HUES48 (cell line): Measurements from ENCODE around the gene LRRK2.
"Not testable (repeated sequence)": the region's sequence is repeated elsewhere in the genome, so short reads cannot be mapped to it uniquely, and the experiment has no call there.

Source experiments
- H3K27ac ChIP-seq: one replicate; pipeline ENCODE4 v1.7.0; 2013; ENCODE audit warnings: low read depth, low read length, inconsistent platforms
- H3K27me3 ChIP-seq: 2 replicates; pipeline ENCODE4 v1.6.1; 2013; ENCODE audit warnings: mild to moderate bottlenecking, low read length; ENCODE audit not compliant: control insufficient read depth, insufficient read depth
- H3K36me3 ChIP-seq: 2 replicates; pipeline ENCODE4 v1.6.1; 2013; ENCODE audit warnings: low read length; ENCODE audit not compliant: control insufficient read depth, insufficient read depth
- H3K4me1 ChIP-seq: 2 replicates; pipeline ENCODE4 v1.6.1; 2013; ENCODE audit warnings: mild to moderate bottlenecking, low read length; ENCODE audit not compliant: control insufficient read depth, insufficient read depth
- H3K4me3 ChIP-seq: 2 replicates; pipeline ENCODE4 v1.5.1; 2013; ENCODE audit warnings: mild to moderate bottlenecking, low read depth, low read length
- H3K9ac ChIP-seq: 2 replicates; pipeline ENCODE4 v1.6.1; 2013; ENCODE audit warnings: mild to moderate bottlenecking, low read depth, low read length, moderate library complexity
- H3K9me3 ChIP-seq: 2 replicates; pipeline ENCODE4 v1.6.1; 2013; ENCODE audit warnings: low read length; ENCODE audit not compliant: control insufficient read depth, insufficient read depth

The LRRK2 gene

DNA sequence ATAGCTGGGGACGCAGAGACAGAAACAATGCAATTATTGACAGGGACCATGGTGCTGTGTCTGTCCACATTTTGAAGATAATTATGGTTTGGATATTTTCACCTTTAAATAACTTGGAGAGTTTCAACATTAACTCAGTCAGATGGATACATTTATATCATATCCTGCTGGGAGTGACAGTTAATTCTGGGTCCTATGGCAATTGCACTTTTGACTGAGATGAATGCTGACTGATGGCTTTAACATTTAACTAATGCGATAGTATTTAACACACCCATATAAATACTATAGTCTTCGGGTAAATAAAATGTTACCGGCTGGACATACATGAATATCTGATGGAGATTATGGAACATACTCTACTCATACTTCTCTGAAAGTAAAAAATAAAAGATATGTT lies 118.3 kb downstream of the LRRK2 start:
- H3K27ac ChIP-seq, result no peak overlapping the region
- no peaks in the 10 kb centered on the region for H3K9me3 ChIP-seq
- H3K36me3 ChIP-seq, result no peaks in the 10 kb centered on the region
- H3K4me3 ChIP-seq, result no peak overlapping the region
- no peaks in the 10 kb centered on the region for H3K27me3 ChIP-seq
- H3K9ac ChIP-seq, result no peak overlapping the region
- H3K4me1 ChIP-seq, result no peaks in the 10 kb centered on the region

DNA sequence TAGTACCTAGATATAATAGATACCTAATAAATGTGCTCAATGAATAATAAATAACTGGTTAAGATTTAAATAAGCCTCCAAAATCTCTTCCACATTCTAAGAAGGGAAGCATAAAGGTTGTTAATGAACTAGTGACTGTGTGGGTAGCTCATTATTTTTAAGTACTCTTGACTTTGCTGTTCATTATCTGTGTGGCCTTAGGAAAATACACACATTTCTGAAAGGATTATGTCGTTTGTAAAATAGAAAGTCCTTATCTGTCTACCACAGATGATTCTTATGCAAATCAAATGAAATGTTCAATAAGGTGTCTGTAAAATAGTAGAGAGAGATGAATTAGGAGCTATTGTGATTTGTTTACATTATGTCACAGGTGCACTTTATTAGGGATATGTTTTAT lies 119.5 kb downstream of the LRRK2 start:
- Histone ChIP-seq H3K27ac (no peak overlapping the region), H3K4me1 (no peaks in the 10 kb centered on the region), H3K9me3 (no peaks in the 10 kb centered on the region), H3K9ac (no peak overlapping the region), H3K27me3 (no peaks in the 10 kb centered on the region), H3K4me3 (no peak overlapping the region), H3K36me3 (no peaks in the 10 kb centered on the region)

DNA sequence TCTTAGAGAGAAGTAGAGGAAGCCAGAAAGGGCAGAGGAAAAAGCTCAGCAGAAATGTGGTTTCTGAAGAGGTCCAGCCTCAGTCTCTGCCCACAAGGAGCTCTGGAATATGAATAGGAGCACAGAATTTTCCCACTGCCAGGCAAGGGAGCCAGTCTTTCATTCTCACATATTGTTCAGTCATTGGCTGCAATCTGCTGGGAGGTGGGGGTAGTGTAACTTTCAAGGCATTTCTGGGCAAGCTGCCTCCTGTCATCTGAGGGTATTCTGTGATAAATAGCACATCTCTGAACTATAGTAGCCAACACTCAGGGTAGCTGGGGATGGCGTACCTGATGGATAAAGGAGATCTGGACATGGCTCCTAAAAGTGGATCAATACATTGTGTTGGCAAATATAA lies 127.2 kb downstream of the LRRK2 start:
- Histone ChIP-seq H3K4me1 (no peaks in the 10 kb centered on the region), H3K27me3 (no peaks in the 10 kb centered on the region), H3K9ac (no peak overlapping the region), H3K27ac (no peak overlapping the region), H3K36me3 (no peaks in the 10 kb centered on the region), H3K4me3 (no peak overlapping the region; the same call in 1 of the 2 replicates), H3K9me3 (peaks cover 9% of the 10 kb centered on the region; the same call in 1 of the 2 replicates)

DNA sequence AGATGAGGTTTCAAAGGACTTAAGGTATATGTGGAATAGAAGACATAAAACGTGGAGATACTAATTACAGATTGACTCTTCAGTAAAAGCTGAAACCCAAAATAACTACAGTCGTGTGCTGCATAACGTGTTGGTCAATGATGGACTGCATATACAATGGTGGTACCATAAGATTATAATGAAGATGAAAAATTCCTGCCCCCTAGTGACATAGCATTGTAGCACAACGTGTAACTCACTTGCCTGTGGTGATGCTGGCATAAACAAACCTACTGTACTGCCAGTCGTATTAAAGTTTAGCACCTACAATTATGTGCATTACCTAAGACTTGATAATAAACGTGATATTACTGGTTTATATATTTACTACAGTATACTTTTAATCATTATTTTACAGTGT lies 150.3 kb downstream of the LRRK2 start:
- H3K9me3 ChIP-seq, result no peaks in the 10 kb centered on the region
- no peaks in the 10 kb centered on the region for H3K36me3 ChIP-seq
- H3K27me3 ChIP-seq, result no peaks in the 10 kb centered on the region
- no peak overlapping the region for H3K27ac ChIP-seq
- no peak overlapping the region for H3K9ac ChIP-seq
- H3K4me3 ChIP-seq, result no peak overlapping the region
- no peaks in the 10 kb centered on the region for H3K4me1 ChIP-seq

DNA sequence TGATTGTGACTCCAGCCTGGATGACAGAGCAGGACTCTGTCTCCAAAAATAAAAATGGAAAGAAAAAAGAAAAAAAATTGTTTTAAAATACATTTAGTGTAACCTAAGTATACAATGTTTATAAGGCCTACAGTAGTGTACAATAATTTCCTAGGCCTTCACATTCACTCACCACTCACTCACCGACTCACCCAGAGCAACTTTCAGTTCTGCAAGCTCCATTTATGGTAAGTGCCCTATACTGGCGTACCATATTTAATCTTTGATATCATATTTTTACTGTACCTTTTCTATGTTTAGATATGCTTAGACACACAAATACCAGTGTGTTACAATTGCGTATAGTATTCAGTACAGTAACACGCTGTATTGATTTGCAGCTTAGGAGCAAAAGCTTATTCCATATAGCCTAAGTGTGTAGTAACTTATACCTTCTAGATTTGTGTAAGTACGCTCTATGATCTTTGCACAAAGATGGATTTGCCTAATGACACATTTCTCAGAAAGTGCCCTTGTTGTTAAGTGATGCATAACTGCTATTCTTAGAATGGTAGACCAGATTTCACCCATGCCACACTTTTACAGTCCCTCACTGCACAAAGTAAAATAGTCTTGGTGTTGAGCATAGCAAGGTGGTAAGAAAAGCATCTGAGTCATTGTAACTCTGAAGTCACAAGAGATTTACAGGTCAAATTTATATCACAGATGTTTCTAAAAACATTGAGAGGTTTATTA lies 151.9 kb downstream of the LRRK2 start:
- H3K36me3 ChIP-seq, result no peaks in the 10 kb centered on the region
- no peak overlapping the region for H3K9ac ChIP-seq
- no peak overlapping the region for H3K27ac ChIP-seq
- H3K27me3 ChIP-seq, result no peaks in the 10 kb centered on the region
- no peaks in the 10 kb centered on the region for H3K9me3 ChIP-seq
- no peaks in the 10 kb centered on the region for H3K4me1 ChIP-seq
- no peak overlapping the region for H3K4me3 ChIP-seq

DNA sequence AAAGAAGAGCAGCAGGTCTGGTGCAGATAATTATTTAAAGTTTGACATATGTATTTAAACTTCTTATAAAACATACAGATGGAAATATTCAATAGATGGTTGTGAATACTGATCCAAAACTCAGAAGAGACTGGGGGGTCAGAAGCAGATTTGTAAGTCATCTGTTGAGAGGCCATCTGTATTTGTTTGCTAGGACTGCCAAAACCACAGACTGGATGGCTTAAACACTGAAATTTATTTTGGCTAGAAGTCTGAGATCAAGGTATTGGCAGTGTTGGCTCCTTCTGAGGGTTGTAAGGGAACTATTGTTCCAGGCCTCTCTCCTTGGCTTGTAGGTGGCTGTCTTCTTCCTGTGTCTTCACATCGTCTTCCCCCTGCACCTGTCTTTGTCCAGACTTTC lies 153.9 kb downstream of the LRRK2 start:
- Histone ChIP-seq H3K4me1 (peaks cover 4% of the 10 kb centered on the region; the same call in 1 of the 2 replicates), H3K9ac (no peak overlapping the region), H3K36me3 (no peaks in the 10 kb centered on the region), H3K27me3 (no peaks in the 10 kb centered on the region), H3K27ac (no peak overlapping the region), H3K4me3 (no peak overlapping the region), H3K9me3 (no peaks in the 10 kb centered on the region)

DNA sequence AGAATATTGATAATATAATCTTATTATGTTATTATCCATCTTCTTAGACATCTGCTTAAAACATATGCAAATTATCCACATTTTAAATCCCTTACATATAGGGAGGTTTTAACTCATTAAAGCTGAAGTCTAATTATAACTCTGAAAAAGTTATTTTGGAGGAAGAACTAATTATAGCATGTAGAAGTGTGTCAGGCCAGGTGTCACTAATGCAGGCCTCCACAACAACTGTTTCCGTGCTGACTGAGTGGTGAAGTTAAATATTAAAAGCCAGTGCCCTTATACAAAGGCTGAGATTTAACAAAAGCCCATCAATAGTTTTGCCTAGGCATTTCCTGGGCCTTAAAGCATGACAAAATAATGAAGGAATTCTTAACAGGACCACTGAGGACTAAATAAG lies 157.4 kb downstream of the LRRK2 start:
- H3K27ac ChIP-seq, result no peak overlapping the region
- H3K36me3 ChIP-seq, result no peaks in the 10 kb centered on the region
- no peak overlapping the region for H3K9ac ChIP-seq
- H3K4me1 ChIP-seq, result peaks cover 4% of the 10 kb centered on the region; the same call in 1 of the 2 replicates
- H3K9me3 ChIP-seq, result no peaks in the 10 kb centered on the region
- H3K4me3 ChIP-seq, result no peak overlapping the region
- H3K27me3 ChIP-seq, result no peaks in the 10 kb centered on the region

DNA sequence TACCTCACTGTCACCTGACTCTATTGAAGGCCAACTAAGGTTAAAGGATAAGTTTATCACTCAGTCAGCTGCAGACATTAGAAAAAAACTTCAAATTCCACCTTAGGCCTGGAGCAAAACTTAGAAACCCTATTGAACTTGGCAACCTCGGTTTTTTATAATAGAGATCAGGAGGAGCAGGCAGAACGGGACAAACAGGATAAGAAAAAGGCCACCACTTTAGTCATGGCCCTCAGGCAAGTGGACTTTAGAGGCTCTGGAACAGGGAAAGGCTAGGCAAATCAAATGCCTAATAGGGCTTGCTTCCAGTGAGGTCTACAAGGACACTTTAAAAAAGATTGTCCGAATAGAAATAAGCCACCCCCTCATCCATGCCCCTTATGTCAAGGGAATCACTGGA lies 162.5 kb downstream of the LRRK2 start:
- not testable (repeated sequence) for H3K36me3 ChIP-seq, H3K27ac ChIP-seq, H3K27me3 ChIP-seq, H3K9ac ChIP-seq, H3K4me3 ChIP-seq, H3K9me3 ChIP-seq, H3K4me1 ChIP-seq

DNA sequence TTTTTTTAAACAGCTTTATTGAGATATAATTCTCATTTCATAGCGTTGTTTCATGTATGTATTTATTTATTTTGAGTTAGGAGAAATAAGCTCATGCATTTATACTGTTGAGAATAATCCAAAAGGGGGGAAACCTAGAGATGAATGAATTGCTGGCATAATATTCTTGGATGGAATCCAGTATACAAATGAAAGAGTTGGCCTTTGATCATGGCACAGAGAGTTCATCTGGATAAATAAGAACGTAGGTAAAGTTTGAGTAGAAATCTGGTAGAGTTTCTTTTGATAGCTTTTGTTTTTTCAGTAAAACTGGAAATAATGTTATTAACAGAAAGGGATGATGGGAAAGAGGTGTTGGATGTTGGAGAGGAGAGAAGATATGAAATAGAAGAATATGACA lies 166.2 kb downstream of the LRRK2 start:
- Histone ChIP-seq H3K36me3 (no peaks in the 10 kb centered on the region), H3K27me3 (no peaks in the 10 kb centered on the region), H3K9ac (no peak overlapping the region), H3K4me1 (no peaks in the 10 kb centered on the region), H3K9me3 (no peaks in the 10 kb centered on the region), H3K27ac (no peak overlapping the region), H3K4me3 (no peak overlapping the region)

DNA sequence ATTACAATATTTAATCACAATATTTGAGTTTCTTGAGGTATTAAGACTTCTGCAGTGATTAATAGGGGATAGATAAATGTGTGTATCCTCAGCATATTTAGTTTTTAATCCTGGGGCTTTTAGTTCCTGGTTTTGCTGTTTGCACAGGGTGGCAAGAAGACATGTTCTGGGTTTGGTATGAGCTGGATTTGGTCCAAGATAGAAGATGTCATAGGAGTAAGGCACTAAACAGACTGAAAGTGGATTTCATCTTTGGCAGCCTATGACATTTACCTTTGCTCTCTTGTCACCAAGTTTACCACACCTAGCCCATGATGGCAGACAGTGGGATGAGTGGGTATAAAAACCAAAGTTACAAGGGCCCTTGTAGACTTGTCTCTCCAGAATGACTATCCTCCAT lies 168.2 kb downstream of the LRRK2 start:
- Histone ChIP-seq H3K27ac (no peak overlapping the region), H3K27me3 (no peaks in the 10 kb centered on the region), H3K9me3 (no peaks in the 10 kb centered on the region), H3K36me3 (no peaks in the 10 kb centered on the region), H3K4me1 (no peaks in the 10 kb centered on the region), H3K4me3 (no peak overlapping the region), H3K9ac (no peak overlapping the region)

DNA sequence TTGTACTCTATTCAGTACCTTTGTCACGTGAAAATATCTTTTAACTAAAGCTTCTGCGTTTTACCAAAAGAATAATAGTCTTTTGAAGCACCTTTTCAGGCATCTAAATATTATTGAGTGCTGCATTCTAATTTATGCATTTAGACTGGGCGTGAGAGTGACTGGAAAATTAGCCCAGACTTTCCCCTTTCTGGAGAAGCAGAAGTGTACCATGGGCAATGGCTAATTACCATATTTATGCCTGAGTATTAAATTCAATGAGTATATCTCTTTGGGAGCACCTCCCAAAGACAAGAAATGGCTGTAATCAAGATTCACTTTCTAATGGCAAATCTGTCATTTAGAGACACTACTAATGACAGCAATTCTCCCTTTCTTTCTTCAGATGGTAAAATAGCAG lies 174.9 kb downstream of the LRRK2 start:
- H3K4me3 ChIP-seq, result no peak overlapping the region
- H3K27me3 ChIP-seq, result no peaks in the 10 kb centered on the region
- no peak overlapping the region for H3K27ac ChIP-seq
- no peaks in the 10 kb centered on the region for H3K36me3 ChIP-seq
- no peaks in the 10 kb centered on the region for H3K9me3 ChIP-seq
- H3K4me1 ChIP-seq, result no peaks in the 10 kb centered on the region
- H3K9ac ChIP-seq, result no peak overlapping the region
